Right ventricle myocardium superior (tissue), 1 donor: ENCODE results near the gene ACSL1. TPM values are rescaled to one million over a fixed set of nuclear protein-coding genes. Genes with fewer than 3 reads are reported as not detected.

ENCODE experiments used
- ATAC-seq: fragments of 200-7000 bp; cut with Tn5 transposase; one replicate; pipeline ENCODE4 v1.9.1; 2020; ENCODE audit warnings: mild to moderate bottlenecking; ENCODE audit not compliant: poor library complexity
- DNase-seq: peaks from one replicate; pipeline ENCODE4 v3.0.0-alpha.2; 2020
- intact Hi-C: fragments of 100-400 bp; cut with DNase I; formaldehyde crosslinking; loops from one replicate; pipeline ENCODE4 v1.11.2; 2022
- total RNA-seq: library from RNA; stranded (reverse); fragmentation: NEBNext Ultra II Directional; extraction: Animal tissue kit (Norgen Biotek cat#: 25700); gene quantifications from one replicate; pipeline ENCODE4 v1.2.1, GENCODE V29; 2021
- donor health status: DM: no; HTN: yes; CAD: no; lungs with severe emphysema.

ACSL1 gene
- total RNA-seq, 1 donor from 2014 or later: 495 TPM

GRCh38 chr4:184817494-184818215 is 8.1 kb downstream of the ACSL1 start:
- ATAC-seq: no peak
- peak; percentile 47 for DNase-seq
- intact Hi-C loops: no loop called here

GRCh38 chr4:184816962-184817361 is 8.8 kb downstream of the ACSL1 start:
- ATAC-seq (no peak), DNase-seq (no peak)
- intact Hi-C loops: no loop called here

- intact Hi-C loops: no loop called here
Measured at GRCh38 chr4:184815046-184815877, 10.5 kb downstream of the ACSL1 start.

GRCh38 chr4:184814686-184815045 is 11.1 kb downstream of the ACSL1 start:
- no peak for DNase-seq
- ATAC-seq: no peak
- intact Hi-C loops: no loop called here

More at GRCh38 chr4:184815046-184815877, 10.5 kb downstream of the ACSL1 start:
- DNase-seq (peak; percentile 84), ATAC-seq (peak; percentile 75)

GRCh38 chr4:184812651-184813181 is 13.1 kb downstream of the ACSL1 start:
- intact Hi-C loops: no loop called here
- DNase-seq: no peak
- ATAC-seq: peak; percentile 4

GRCh38 chr4:184812199-184812542 is 13.6 kb downstream of the ACSL1 start:
- ATAC-seq (no peak), DNase-seq (no peak)
- intact Hi-C loops: no loop called here

GRCh38 chr4:184811526-184812198 is 14.1 kb downstream of the ACSL1 start:
- intact Hi-C loops: no loop called here
- no peak for ATAC-seq
- peak; percentile 59 for DNase-seq

- DNase-seq (peak; percentile 61), ATAC-seq (peak; percentile 39)
- intact Hi-C loops: no loop called here
Measured at GRCh38 chr4:184810720-184811119, 15.0 kb downstream of the ACSL1 start.

- intact Hi-C loops: no loop called here
- ATAC-seq (no peak), DNase-seq (no peak)
Measured at GRCh38 chr4:184808713-184809050, 17.1 kb downstream of the ACSL1 start.

GRCh38 chr4:184807797-184808712 is 17.7 kb downstream of the ACSL1 start:
- ATAC-seq (no peak), DNase-seq (no peak)
- intact Hi-C loops: no loop called here

- ATAC-seq (peak; percentile 27), DNase-seq (no peak)
- intact Hi-C loops: no loop called here
Measured at GRCh38 chr4:184807256-184807655, 18.5 kb downstream of the ACSL1 start.

- DNase-seq (no peak), ATAC-seq (no peak)
- intact Hi-C loops: no loop called here
Measured at GRCh38 chr4:184806711-184807110, 19.1 kb downstream of the ACSL1 start.

GRCh38 chr4:184806229-184806550 is 19.6 kb downstream of the ACSL1 start:
- intact Hi-C loops: no loop called here
- no peak for DNase-seq
- no peak for ATAC-seq

- peak; percentile 86 for ATAC-seq
- intact Hi-C loops: no loop called here
- peak; percentile 89 for DNase-seq
Measured at GRCh38 chr4:184805462-184806228, 20.1 kb downstream of the ACSL1 start.

GRCh38 chr4:184804621-184805020 is 21.1 kb downstream of the ACSL1 start:
- intact Hi-C loops: no loop called here
- DNase-seq: no peak
- ATAC-seq: no peak

- DNase-seq: no peak
Measured at GRCh38 chr4:184803874-184804273, 21.9 kb downstream of the ACSL1 start.

GRCh38 chr4:184803133-184803532 is 22.6 kb downstream of the ACSL1 start:
- intact Hi-C loops: no loop called here
- ATAC-seq: no peak
- no peak for DNase-seq

More at GRCh38 chr4:184803874-184804273, 21.9 kb downstream of the ACSL1 start:
- intact Hi-C loops: no loop called here
- no peak for ATAC-seq

- intact Hi-C loops: no loop called here
- DNase-seq: no peak
- ATAC-seq: no peak
Measured at GRCh38 chr4:184802697-184803015, 23.1 kb downstream of the ACSL1 start.
